Hematopoietic multipotent progenitor cell (in vitro differentiated cells): ENCODE measurements around the gene EEA1. TPM values are rescaled to one million over a fixed set of nuclear protein-coding genes. Genes with fewer than 3 reads are reported as not detected.
"Not testable (repeated sequence)": the region's sequence is repeated elsewhere in the genome, so short reads cannot be mapped to it uniquely, and the experiment has no call there.

Experiments
- DNase-seq, 3 donors: peaks; one replicate each; pipeline ENCODE4 v3.0.0-alpha.2; 2011 to 2015; ENCODE audit warnings: low read depth in 2 of 3, low spot score in 2 of 3
- total RNA-seq: library from RNA; depleted of rRNA; stranded (reverse); fragments of >200 nt; gene quantifications from one replicate; pipeline ENCODE4 v1.2.3, GENCODE V29; 2012

EEA1 gene
- total RNA-seq, 1 donor = 1.9 TPM

- DNase-seq = peak; percentile 1 to 68 (median 60)
These were observed 101.2 kb downstream of the EEA1 start for GRCh38 chr12:92827836-92828431.

DNA sequence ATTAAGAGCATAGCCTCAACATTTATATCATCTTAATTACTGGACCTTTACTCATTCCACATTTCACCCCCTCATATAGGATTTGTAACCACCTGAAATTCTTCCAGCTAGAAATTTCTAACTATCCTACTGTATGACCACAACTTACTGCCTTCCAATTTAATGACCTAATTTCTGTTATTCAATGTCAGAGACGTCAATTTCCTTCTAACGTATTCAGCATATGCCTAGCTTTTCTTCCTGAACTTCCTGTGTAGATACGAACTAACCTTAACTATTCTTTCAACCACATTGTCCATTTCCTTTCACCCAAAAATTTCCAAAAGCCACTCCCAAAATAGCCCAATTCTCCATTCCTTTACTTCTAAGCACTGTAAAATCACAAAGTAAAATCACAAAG, 108.0 kb downstream of the EEA1 start:
- no peak for DNase-seq

- DNase-seq = no peak
These were observed 114.5 kb downstream of the EEA1 start for GRCh38 chr12:92814584-92814983.

GRCh38 chr12:92810370-92810769, 118.7 kb downstream of the EEA1 start:
- no peak for DNase-seq

- DNase-seq = no peak
These were observed 125.2 kb downstream of the EEA1 start for GRCh38 chr12:92803903-92804302.

DNA sequence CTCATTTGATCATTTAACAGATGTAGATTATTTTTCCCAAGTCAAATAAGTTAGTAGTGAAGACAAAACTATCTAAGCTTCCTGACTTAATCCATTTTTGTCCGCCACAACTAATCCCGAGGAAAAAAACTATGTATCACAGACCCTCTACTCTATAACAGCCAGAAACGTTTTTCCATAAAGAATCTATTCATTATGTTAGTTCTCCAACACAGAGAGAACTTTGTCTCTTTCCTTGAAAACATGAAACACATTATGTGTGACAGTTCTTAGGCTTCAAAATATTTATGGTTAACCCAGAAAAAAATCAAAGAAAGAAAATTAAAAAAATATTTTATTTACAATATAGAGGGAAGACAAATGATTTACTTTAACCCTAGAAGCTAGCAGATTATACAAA, 126.2 kb downstream of the EEA1 start:
- no peak for DNase-seq

DNA sequence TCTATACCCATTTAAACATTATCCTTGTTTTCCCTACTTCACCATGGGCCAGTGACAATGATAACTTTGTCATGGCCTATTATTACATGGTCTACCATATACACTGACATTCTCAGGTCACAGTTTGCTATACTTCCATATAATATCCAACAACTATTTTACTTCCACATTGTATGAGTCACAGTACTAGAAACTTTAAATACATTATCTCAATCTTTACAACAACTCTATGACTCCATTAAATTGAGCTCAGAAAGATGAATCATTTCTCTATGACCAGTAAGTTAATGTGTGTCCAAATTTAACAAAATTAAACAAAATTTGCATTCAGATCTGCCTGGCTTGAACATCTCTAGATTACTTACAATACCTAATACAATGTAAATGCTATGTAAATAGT, 132.4 kb downstream of the EEA1 start:
- DNase-seq = no peak

- no peak for DNase-seq
These were observed 134.3 kb downstream of the EEA1 start for GRCh38 chr12:92794814-92795213.

DNA sequence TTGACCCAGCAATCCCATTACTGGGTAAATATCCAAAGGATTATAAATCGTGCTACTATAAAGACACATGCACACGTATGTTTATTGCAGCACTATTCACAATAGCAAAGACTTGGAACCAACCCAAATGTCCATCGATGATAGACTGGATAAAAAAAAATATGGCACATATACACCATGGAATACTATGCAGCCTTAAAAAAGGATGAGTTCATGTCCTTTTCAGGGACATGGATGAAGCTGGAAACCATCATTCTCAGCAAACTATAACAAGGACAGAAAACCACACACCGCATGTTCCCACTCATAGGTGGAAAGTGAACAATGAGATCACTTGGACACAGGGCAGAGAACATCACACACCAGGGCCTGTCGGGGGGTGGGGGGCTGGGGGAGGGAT, 134.7 kb downstream of the EEA1 start:
- DNase-seq = not testable (repeated sequence)

DNA sequence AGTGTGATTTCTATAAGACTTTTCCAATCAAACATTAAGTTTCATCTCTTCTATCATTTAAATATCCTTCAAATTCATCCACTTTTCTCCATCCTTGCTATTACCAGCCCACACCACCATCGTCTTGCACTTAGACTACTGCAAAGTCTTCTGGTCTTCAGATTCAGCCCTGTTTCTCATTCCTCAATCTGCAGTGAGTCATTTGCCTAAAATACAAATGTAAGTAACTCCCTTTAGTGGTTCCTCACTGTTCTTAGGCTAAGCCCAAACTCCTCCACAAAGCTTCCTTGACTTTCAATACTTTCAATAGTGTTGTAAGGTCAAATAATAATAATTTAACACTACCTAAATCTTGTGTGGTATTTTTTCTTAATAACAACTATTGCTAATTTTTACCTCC, 143.1 kb downstream of the EEA1 start:
- no peak for DNase-seq

- DNase-seq = no peak
These were observed 143.5 kb downstream of the EEA1 start for GRCh38 chr12:92785563-92785950.

DNA sequence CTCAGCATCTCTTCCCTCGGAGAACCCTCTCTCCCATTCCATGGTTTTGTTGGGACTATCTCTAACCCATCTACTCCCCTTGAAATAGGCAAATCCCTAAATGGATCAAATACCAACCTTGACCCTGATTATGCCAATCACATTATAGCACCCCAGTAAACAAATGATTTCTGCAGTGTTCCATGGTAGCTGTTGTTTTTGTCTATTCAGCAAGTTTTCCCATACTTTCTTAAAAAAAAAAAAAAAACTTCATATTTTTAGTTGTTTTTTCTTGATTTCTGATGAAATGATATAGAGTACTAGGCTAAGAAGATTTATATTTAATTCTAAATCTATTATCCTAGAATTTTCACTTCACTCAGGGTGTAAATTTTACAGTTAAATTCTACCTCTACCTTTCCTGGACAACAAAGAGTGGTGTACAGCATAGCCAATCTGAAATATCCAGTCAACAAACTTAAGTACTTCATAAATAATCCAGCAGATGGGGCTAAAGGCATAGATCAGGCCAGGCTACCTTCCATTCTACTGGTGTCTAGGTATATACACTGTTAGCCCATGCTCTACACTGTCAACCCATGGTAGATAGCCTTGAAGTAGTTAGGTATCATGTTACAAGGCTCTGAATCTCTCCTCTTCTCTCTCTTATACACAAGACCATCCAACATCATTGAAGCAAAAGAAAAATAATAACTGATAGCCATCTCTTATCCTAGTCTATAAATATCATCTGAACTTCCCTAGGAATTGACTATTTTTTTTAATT, 144.1 kb downstream of the EEA1 start:
- DNase-seq = peak; percentile 29 to 84 (median 51)

DNA sequence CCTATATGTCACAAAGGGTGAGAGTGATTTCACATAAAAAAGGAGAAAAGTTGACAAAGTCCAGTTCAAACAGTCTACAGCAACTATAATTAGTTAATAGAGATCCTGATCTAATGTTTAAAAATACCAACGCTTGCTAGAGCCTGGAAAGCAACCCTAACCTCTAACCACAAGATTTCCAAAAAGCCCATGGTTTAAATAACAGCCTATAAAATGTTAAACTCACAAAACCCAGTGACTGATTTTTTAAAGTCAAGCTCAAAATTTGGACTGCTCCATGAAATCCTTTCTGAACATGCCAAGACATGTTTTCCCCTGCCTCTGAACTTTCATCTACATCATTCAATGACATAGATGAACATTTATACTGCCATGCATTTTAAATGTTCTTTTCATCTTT, 144.7 kb downstream of the EEA1 start:
- DNase-seq = no peak

GRCh38 chr12:92779902-92780301, 149.2 kb downstream of the EEA1 start:
- DNase-seq = no peak

DNA sequence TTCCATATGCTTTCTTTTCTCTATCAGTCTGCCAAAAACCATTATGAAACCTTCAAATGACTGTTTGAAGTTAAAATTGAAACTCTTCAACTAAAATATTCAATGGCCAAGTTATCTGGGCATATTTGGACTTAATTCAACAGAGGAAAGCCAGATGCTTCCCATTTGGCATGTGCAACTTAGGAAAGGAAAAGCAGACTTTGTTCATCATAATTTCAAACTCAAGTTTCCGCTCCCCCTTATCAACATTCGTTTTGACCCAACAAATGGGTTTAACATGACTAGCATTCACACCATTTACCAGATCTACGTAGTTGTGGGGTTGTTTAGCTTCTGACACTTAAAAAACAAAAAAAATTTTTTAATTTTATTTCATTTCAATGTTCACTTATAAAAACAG, 150.6 kb downstream of the EEA1 start:
- DNase-seq = no peak

DNA sequence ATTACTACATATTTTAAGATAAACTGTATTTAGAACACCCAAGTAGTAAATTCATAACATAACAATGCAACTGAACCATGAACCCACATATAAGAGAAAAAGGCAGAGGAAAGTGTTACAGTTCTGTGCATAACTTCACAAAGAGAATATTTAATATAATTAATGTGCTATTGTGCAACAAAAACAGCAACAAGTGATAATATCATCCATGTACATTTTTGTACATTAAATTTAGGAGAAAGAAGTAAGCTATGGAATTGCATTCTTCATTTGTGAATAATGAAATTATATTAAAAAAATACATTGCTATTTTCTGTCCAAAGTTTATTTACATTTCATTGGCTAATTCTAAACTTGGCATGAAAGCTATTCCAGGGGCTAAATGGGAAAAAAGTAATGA, 153.7 kb downstream of the EEA1 start:
- no peak for DNase-seq

GRCh38 chr12:92771001-92771400, 158.1 kb downstream of the EEA1 start:
- no peak for DNase-seq

DNA sequence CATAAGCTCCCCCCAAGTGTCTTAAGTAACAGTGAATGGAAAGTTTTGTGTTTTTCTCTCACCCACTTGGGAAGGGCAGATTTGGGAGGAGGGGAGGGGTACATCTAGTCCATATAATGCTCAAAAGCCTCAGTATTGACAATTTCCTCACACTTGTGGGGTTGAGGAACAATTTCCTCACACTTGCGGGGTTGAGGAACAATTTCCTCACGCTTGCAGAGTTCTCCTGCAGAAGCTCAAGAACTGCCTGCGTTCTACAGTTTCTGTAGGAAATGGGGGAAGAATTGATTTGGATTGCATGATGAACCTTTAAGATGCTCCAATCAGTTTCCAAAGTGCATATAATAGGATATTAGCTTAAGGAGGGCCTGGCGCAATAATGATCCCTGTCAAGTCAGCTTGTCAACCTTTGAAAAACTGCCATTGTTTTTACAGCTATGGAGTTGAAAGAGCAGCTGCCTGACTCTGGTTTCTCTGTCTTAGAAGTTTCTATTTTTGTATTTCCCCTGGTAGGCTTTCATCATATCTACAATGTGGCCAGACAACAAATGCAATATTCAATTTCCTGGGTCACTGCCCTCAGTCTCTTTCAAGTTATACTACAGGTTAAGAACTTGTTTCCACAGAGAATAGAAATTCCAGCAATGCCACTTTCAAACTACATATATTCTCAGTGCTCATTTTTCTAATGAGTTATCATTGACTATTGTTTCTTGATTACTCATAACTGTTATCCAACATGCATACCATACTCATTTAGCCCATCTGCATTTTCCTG, 159.8 kb downstream of the EEA1 start:
- DNase-seq = no peak

GRCh38 chr12:92765871-92766270, 163.2 kb downstream of the EEA1 start:
- DNase-seq = no peak

GRCh38 chr12:92764831-92765230, 164.3 kb downstream of the EEA1 start:
- no peak for DNase-seq

DNA sequence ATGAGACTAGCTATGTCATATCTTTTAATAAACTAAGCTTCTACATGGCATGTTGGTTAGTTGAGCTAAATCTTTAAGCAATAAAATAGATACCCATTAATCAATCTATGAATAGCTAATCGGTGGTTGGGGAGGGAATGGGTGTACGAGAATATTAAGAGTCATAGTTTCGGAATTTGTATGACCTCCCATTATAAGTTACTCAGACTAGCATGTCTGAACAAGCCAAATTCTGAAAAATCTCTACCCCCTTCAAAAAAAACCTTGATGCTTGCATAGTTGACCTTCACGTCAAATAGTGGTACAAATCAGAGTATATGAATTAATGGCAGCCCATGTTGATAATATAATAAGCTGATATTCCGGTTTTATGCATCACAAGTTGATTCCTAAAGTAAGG, 166.3 kb downstream of the EEA1 start:
- DNase-seq = no peak
